CD4-positive, alpha-beta memory T cell (primary cell): Measurements from ENCODE around the gene SUPT5H. TPM values are rescaled to one million over a fixed set of nuclear protein-coding genes. Genes with fewer than 3 reads are reported as not detected.

Experiments
- CTCF ChIA-PET: fragments of 350-600 bp; sonication (Branson Sonifier 250); formaldehyde crosslinking; loops from one replicate; lab custom pipeline; 2021; ENCODE audit warnings: inconsistent platforms; ENCODE audit not compliant: partially characterized antibody; lab: Charles Lee
- POLR2A ChIA-PET: fragments of 350-600 bp; sonication (Branson Sonifier 250); formaldehyde crosslinking; loops from one replicate; lab custom pipeline; 2021; ENCODE audit not compliant: partially characterized antibody; lab: Charles Lee
- DNase-seq, 5 donors: peaks; one replicate each; pipeline versions ENCODE4 v3.0.0 to v3.0.0-alpha.2; 2020 to 2022; ENCODE audit warnings: mixed read lengths in 1 of 5
- H3K27ac ChIP-seq: one replicate; pipeline ENCODE4 v1.7.0; 2013; ENCODE audit warnings: low read depth, low read length
- H3K27me3 ChIP-seq: 2 replicates; pipeline ENCODE4 v1.7.0; 2013; ENCODE audit warnings: mild to moderate bottlenecking, low read length, moderate library complexity; ENCODE audit not compliant: insufficient read depth
- H3K36me3 ChIP-seq: 2 replicates; pipeline ENCODE4 v1.7.0; 2013; ENCODE audit warnings: mild to moderate bottlenecking, low read length, moderate library complexity; ENCODE audit not compliant: insufficient read depth
- H3K4me1 ChIP-seq: 2 replicates; pipeline ENCODE4 v1.7.0; 2013; ENCODE audit warnings: mild to moderate bottlenecking, low read length, moderate library complexity; ENCODE audit not compliant: insufficient read depth
- H3K4me3 ChIP-seq, 2 donors: one replicate each; pipeline ENCODE4 v1.7.0; 2013; ENCODE audit warnings: low read length in 2 of 2, mild to moderate bottlenecking in 1 of 2
- H3K9me3 ChIP-seq, 2 donors: one replicate each; pipeline ENCODE4 v1.7.0; 2013; ENCODE audit warnings: low read length in 2 of 2, control low read depth in 1 of 2; ENCODE audit not compliant: control insufficient read depth in 1 of 2
- H3K27ac Mint-ChIP-seq, 7 donors: one replicate each; pipeline ENCODE4 v1.8.0; 2020 to 2021; ENCODE audit warnings: mixed read lengths in 7 of 7, mild to moderate bottlenecking in 6 of 7, inconsistent platforms in 3 of 7, moderate library complexity in 3 of 7
- H3K27me3 Mint-ChIP-seq, 2 donors: one replicate each; pipeline ENCODE4 v1.8.0; 2020 to 2021; ENCODE audit warnings: mixed read lengths in 2 of 2
- H3K36me3 Mint-ChIP-seq, 2 donors: one replicate each; pipeline ENCODE4 v1.8.0; 2020 to 2021; ENCODE audit warnings: mixed read lengths in 2 of 2, inconsistent platforms in 1 of 2, mild to moderate bottlenecking in 1 of 2
- H3K4me1 Mint-ChIP-seq, 4 donors: one replicate each; pipeline ENCODE4 v1.8.0; 2020 to 2021; ENCODE audit warnings: mixed read lengths in 4 of 4, mild to moderate bottlenecking in 1 of 4
- H3K4me3 Mint-ChIP-seq, 8 donors: one replicate each; pipeline ENCODE4 v1.8.0; 2020 to 2021; ENCODE audit warnings: mixed read lengths in 8 of 8, mild to moderate bottlenecking in 7 of 8, moderate library complexity in 6 of 8, inconsistent platforms in 3 of 8
- H3K9me3 Mint-ChIP-seq, 8 donors: one replicate each; pipeline ENCODE4 v1.8.0; 2020 to 2021; ENCODE audit warnings: mixed read lengths in 8 of 8, mild to moderate bottlenecking in 5 of 8, inconsistent platforms in 3 of 8, moderate library complexity in 1 of 8
- intact Hi-C: fragments of 100-400 bp; cut with micrococcal nuclease; formaldehyde crosslinking; loops from one replicate; pipeline ENCODE4 v1.15.1; 2023
- polyA plus RNA-seq, 2 donors: library from polyadenylated mRNA; unstranded; fragments of 300-500 nt; fragmentation: Illumina TruSeq; gene quantifications; one replicate each; pipeline ENCODE4 v1.2.3, GENCODE V29; 2021
- total RNA-seq, 2 experiments: library from RNA; stranded (reverse); gene quantifications; one replicate each; pipeline ENCODE4 v1.2.3, GENCODE V29; 2021

Gene SUPT5H
- total and polyA plus RNA-seq, 4 experiments from 2014 or later, result 47.4 to 236 (median 173) TPM

DNA sequence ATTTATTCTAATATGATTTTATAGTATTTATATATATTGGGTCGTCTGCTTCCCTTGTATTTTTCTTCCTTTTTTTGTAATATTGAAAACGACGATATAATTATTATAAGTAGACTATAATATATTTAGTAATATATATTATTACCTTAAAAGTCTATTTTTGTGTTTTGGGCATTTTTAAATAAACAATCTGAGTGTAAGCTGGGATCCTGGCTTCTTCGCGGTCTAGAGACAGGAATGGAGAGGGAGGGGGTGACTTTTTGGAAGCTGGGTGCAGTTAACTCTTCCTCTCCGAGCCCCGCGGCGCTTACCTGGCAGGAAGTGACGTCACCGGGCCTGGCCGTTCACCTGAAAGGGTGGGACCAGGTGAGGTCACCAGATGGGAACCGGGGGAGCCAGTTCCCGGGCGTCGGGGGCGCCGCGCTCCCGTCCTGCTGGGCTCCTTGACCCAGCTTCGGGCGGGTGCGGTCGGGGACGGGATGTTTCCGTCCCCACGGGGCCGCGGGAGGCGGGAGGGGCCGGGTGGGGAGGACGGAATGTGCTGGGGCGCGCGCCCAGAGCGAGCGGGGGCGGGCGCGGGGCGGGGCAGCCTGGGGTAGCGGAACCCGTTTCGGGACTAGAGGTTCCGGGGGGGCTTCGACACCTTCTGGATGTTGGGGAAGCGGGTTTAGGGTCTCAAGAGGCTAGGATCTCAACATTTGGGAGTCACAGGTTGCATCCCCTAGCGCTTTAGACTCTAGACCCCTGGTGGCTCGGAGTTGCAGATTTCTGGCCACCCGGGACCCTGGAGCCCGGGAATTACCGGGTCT, 36.0 kb upstream of the SUPT5H start:
- intact Hi-C loops, result no loop called here
- H3K4me1 ChIP-seq, result peaks cover 51% of the 10 kb centered on the region
- Mint-ChIP-seq H3K27me3 (peaks cover 0 to 7% of the 10 kb centered on the region in 2 donors), H3K4me3 (peak overlapping the region; percentile 88 to 99 (median 97)), H3K36me3 (peaks cover 22 to 60% of the 10 kb centered on the region in 2 donors), H3K9me3 (peaks cover 0 to 16% (median 0%) of the 10 kb centered on the region in 8 donors), H3K27ac (peak overlapping the region; percentile 99 to 100 (median 100)), H3K4me1 (peaks cover 36 to 85% (median 47%) of the 10 kb centered on the region in 4 donors)
- peak; percentile 84 to 95 (median 85) for DNase-seq
- peak overlapping the region; percentile 100 for H3K27ac ChIP-seq
- H3K4me3 ChIP-seq, result peak overlapping the region; percentile 52 to 97
- H3K27me3 ChIP-seq, result no peaks in the 10 kb centered on the region
- POLR2A ChIA-PET, result interaction anchor here (0.6 to 11.3 kb wide), 7 partner anchors 11 to 123 kb away, joined by 3 to 276 read pairs (median 21); partner anchors contain the start of genes EID2B, GMFG, MED29 and PAF1
- no peaks in the 10 kb centered on the region for H3K9me3 ChIP-seq
- CTCF ChIA-PET, result interaction anchor here (4.3 kb wide), 1 partner anchor 12 kb away, joined by 54 read pairs; no protein-coding TSS in a partner anchor
- H3K36me3 ChIP-seq, result peaks cover 15% of the 10 kb centered on the region

DNA sequence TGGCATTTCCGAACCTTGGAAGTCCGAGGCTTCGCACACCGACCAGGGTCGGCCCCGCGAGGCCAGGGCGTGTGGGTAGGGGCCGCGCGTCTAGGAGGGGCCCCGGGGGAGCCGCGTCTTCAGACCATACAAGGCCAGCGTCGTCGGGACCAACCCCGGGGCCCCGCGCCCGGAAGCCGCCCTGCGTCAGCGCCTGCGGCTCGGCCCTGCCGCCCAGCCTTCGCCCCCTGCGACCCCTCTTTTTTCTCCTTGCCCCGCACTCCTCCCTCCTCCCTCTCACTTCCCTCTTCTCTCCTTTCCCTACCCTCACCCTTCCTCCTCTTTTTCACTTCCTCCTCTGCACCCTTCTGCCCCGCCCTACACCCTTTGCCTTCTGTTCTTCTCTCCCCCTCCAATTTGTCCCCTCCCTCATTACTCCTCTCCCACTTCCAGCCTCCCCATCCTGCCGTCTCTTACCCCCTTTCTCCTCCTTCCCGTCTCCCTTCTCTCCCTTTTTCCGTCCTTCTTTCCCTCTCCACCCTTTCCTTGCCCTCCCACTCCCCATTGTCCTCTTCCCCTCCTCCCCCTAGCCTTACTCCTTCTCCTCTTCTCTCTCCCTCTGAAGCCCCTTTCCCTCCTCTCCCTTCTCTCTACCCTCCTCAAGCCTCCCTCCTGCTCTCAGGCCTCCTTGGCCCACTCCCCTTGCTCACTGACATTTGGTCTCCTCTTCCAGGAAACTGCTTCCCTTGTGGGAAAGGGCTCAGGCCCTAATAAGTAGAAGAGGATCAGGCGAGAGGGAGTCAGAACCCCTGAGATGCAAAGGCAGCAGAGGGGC, 35.2 kb upstream of the SUPT5H start:
- peak overlapping the region; percentile 100 for H3K27ac ChIP-seq
- H3K4me3 Mint-ChIP-seq, result peak overlapping the region; percentile 75 to 98 (median 90)
- intact Hi-C loops, result no loop called here
- peaks cover 0 to 16% (median 0%) of the 10 kb centered on the region in 8 donors for H3K9me3 Mint-ChIP-seq
- ChIA-PET POLR2A (interaction anchor here (1.3 to 11.3 kb wide), 6 partner anchors 11 to 122 kb away, joined by 4 to 384 read pairs (median 116); partner anchors contain the start of genes EID2B, GMFG, MED29 and PAF1), CTCF (no interaction called here)
- no peaks in the 10 kb centered on the region for H3K27me3 ChIP-seq
- peaks cover 22 to 63% of the 10 kb centered on the region in 2 donors for H3K36me3 Mint-ChIP-seq
- H3K27me3 Mint-ChIP-seq, result peaks cover 0 to 7% of the 10 kb centered on the region in 2 donors
- H3K36me3 ChIP-seq, result peaks cover 18% of the 10 kb centered on the region
- peak; percentile 75 to 87 (median 78) for DNase-seq
- H3K4me3 ChIP-seq, result peak overlapping the region; percentile 52 to 68
- H3K4me1 Mint-ChIP-seq, result peaks cover 31 to 80% (median 43%) of the 10 kb centered on the region in 4 donors
- peak overlapping the region; percentile 94 to 100 (median 99) for H3K27ac Mint-ChIP-seq
- H3K4me1 ChIP-seq, result peaks cover 43% of the 10 kb centered on the region
- no peaks in the 10 kb centered on the region for H3K9me3 ChIP-seq

GRCh38 chr19:39410831-39411080, 34.6 kb upstream of the SUPT5H start:
- no peaks in the 10 kb centered on the region for H3K9me3 ChIP-seq
- peak overlapping the region; percentile 100 for H3K27ac ChIP-seq
- intact Hi-C loops, result no loop called here
- H3K36me3 ChIP-seq, result peaks cover 18% of the 10 kb centered on the region
- Mint-ChIP-seq H3K9me3 (peaks cover 0 to 16% (median 0%) of the 10 kb centered on the region in 8 donors), H3K4me1 (peaks cover 28 to 75% (median 39%) of the 10 kb centered on the region in 4 donors), H3K36me3 (peaks cover 22 to 63% of the 10 kb centered on the region in 2 donors), H3K27me3 (peaks cover 0 to 7% of the 10 kb centered on the region in 2 donors), H3K27ac (peak overlapping the region; percentile 94 to 100 (median 99)), H3K4me3 (peak overlapping the region; percentile 75 to 98 (median 90))
- CTCF ChIA-PET, result interaction anchor here (1.0 to 2.3 kb wide), 4 partner anchors 14 to 67 kb away, joined by 3 to 215 read pairs (median 9); partner anchors contain the start of genes MED29, PAF1 and RPS16
- POLR2A ChIA-PET, result interaction anchor here (1.3 to 2.6 kb wide), 7 partner anchors 11 to 288 kb away, joined by 4 to 384 read pairs (median 19); partner anchors contain the start of genes MED29, PAF1, RPS16 and SAMD4B
- H3K4me3 ChIP-seq, result peak overlapping the region in 1 of 2 donors; percentile 68
- peaks cover 38% of the 10 kb centered on the region for H3K4me1 ChIP-seq
- H3K27me3 ChIP-seq, result no peaks in the 10 kb centered on the region
- no peak for DNase-seq

- intact Hi-C loops, result no loop called here
- peak overlapping the region; percentile 75 to 98 (median 90) for H3K4me3 Mint-ChIP-seq
- peaks cover 18% of the 10 kb centered on the region for H3K36me3 ChIP-seq
- H3K27me3 ChIP-seq, result no peaks in the 10 kb centered on the region
- peaks cover 0 to 7% of the 10 kb centered on the region in 2 donors for H3K27me3 Mint-ChIP-seq
- peak overlapping the region in 1 of 2 donors; percentile 74 for H3K4me3 ChIP-seq
- CTCF ChIA-PET, result interaction anchor here (1.0 to 2.3 kb wide), 12 partner anchors 14 to 290 kb away, joined by 3 to 215 read pairs (median 4); partner anchors contain the start of genes EID2B, GMFG, MED29 and PAF1
- H3K27ac Mint-ChIP-seq, result peak overlapping the region; percentile 94 to 100 (median 99)
- peak in 2 of 5 donors; percentile 26 to 66 for DNase-seq
- H3K4me1 ChIP-seq, result peaks cover 33% of the 10 kb centered on the region
- peaks cover 22 to 61% of the 10 kb centered on the region in 2 donors for H3K36me3 Mint-ChIP-seq
- peak overlapping the region; percentile 100 for H3K27ac ChIP-seq
- H3K9me3 Mint-ChIP-seq, result peaks cover 0 to 16% (median 0%) of the 10 kb centered on the region in 8 donors
- H3K9me3 ChIP-seq, result no peaks in the 10 kb centered on the region
- POLR2A ChIA-PET, result interaction anchor here (0.9 to 2.6 kb wide), 21 partner anchors 11 to 423 kb away, joined by 3 to 384 read pairs (median 5); partner anchors contain the start of genes DYRK1B, GMFG, MED29 and PAF1
- H3K4me1 Mint-ChIP-seq, result peaks cover 26 to 70% (median 35%) of the 10 kb centered on the region in 4 donors
Measured at GRCh38 chr19:39411081-39411831, 34.1 kb upstream of the SUPT5H start.

DNA sequence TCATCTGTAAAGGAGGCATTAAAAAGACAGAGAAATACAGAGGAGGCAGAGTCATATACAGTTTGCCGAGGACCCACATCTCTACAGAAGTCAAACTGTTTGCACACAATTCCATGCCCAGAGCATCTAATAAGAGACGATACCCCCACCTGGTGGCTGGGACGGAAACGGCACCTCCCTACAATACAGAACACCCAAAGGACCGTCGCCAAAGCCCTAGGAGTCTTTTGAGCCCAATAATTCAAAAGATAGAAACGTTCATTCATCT, 33.6 kb upstream of the SUPT5H start:
- H3K36me3 Mint-ChIP-seq, result peaks cover 22 to 58% of the 10 kb centered on the region in 2 donors
- intact Hi-C loops, result loop anchor here (1.0 kb wide), 8 partner anchors 10 to 289 kb away; partner anchors contain the start of genes EID2B, MED29, PAF1 and SAMD4B
- H3K27ac Mint-ChIP-seq, result peak overlapping the region; percentile 94 to 100 (median 99)

More for the DNA sequence above, 33.6 kb upstream of the SUPT5H start:
- ChIA-PET POLR2A (interaction anchor here (0.8 to 2.6 kb wide), 23 partner anchors 10 to 1159 kb away, joined by 3 to 384 read pairs (median 5); partner anchors contain the start of genes DYRK1B, GMFG, MED29 and PAF1), CTCF (interaction anchor here (1.0 to 2.3 kb wide), 12 partner anchors 15 to 291 kb away, joined by 3 to 215 read pairs (median 4); partner anchors contain the start of genes EID2B, GMFG, MED29 and PAF1)
- Histone ChIP-seq H3K4me3 (peak overlapping the region in 1 of 2 donors; percentile 74), H3K4me1 (peaks cover 32% of the 10 kb centered on the region), H3K36me3 (peaks cover 18% of the 10 kb centered on the region), H3K27ac (peak overlapping the region; percentile 100), H3K27me3 (no peaks in the 10 kb centered on the region), H3K9me3 (no peaks in the 10 kb centered on the region)
- peak overlapping the region; percentile 75 to 98 (median 90) for H3K4me3 Mint-ChIP-seq
- peaks cover 25 to 65% (median 34%) of the 10 kb centered on the region in 4 donors for H3K4me1 Mint-ChIP-seq
- DNase-seq, result peak; percentile 93 to 96 (median 93)
- H3K27me3 Mint-ChIP-seq, result peaks cover 0 to 7% of the 10 kb centered on the region in 2 donors
- H3K9me3 Mint-ChIP-seq, result peaks cover 0 to 15% (median 0%) of the 10 kb centered on the region in 8 donors
